PFSK-1 (cell line): Measurements from ENCODE around the gene MCRIP2.

Source experiments
- FOXP2 ChIP-seq: optimal IDR thresholded peaks from 2 replicates; pipeline ENCODE3; 2011; ENCODE audit warnings: borderline replicate concordance, control low read depth, inconsistent platforms; ENCODE audit not compliant: insufficient read depth; ENCODE audit errors: extremely low read length, extremely low read depth
- POLR2AphosphoS5 ChIP-seq: IDR thresholded peaks from 2 replicates; pipeline ENCODE4 v1.6.1; 2012; ENCODE audit warnings: low read depth, mild to moderate bottlenecking, control low read depth, low read length, moderate library complexity
- REST ChIP-seq, 2 experiments: IDR thresholded peaks; 2 replicates each; pipeline versions ENCODE4 v1.6.1 to v1.8.0; 2011 to 2012; ENCODE audit warnings: low read depth in 2 of 2, low read length in 2 of 2, control low read depth in 1 of 2, inconsistent platforms in 1 of 2, mild to moderate bottlenecking in 1 of 2, moderate library complexity in 1 of 2; ENCODE audit not compliant: insufficient read depth in 1 of 2
- SIN3A ChIP-seq: IDR thresholded peaks from 2 replicates; pipeline ENCODE4 v1.6.1; 2012; ENCODE audit warnings: mild to moderate bottlenecking, low read length, moderate library complexity, borderline replicate concordance; ENCODE audit not compliant: insufficient read depth
- TAF1 ChIP-seq: IDR thresholded peaks from 2 replicates; pipeline ENCODE4 v1.6.1; 2012; ENCODE audit warnings: low read length, control low read depth, borderline replicate concordance; ENCODE audit not compliant: insufficient read depth

- TF ChIP-seq POLR2AphosphoS5 (no peak), TAF1 (no peak), SIN3A (no peak), REST (IDR thresholded peaks at IDR 0.05; ENCODE audit: insufficient read depth in 1 of 2, low read depth in 2 of 2, low read length in 2 of 2) (no peak), FOXP2 (no peak)
Measured at GRCh38 chr16:635573-636205, 5.9 kb upstream of the MCRIP2 start.
